ENCODE measurements around the gene EML6.

- TF ChIP-seq CTCF (IDR thresholded peaks at IDR 0.05; ENCODE audit: low read depth, low read length): no peak
- no peak for TF ChIP-seq EZH2phosphoT487 (IDR thresholded peaks at IDR 0.05; ENCODE audit: low read depth)
Observed at GRCh38 chr2:54880428-54880827, 157.0 kb downstream of the EML6 start.
